PC-9 (cell line): ENCODE data around the gene ADGRL1. TPM values are rescaled to one million over a fixed set of nuclear protein-coding genes. Genes with fewer than 3 reads are reported as not detected.
A peak's percentile ranks its signal among the peaks of the same experiment; 100 is the strongest.

Source experiments
- BruUV-seq: library from RNA; stranded (reverse); fragments of 400-500 nt; replicated peaks from 2 replicates; lab custom pipeline; 2021; lab: Mats Ljungman, UMichigan
- CTCF ChIA-PET: fragments of 300-600 bp; sonication (Branson Sonifier 250); formaldehyde crosslinking; loops from one replicate; lab custom pipeline; 2022; ENCODE audit warnings: antibody characterized with exemption; lab: Charles Lee
- POLR2A ChIA-PET: fragments of 300-600 bp; sonication (Branson Sonifier 250); formaldehyde crosslinking; loops from one replicate; lab custom pipeline; 2022; ENCODE audit warnings: antibody characterized with exemption; ENCODE audit not compliant: unreplicated experiment; lab: Charles Lee
- DNase-seq, 2 experiments: peaks; one replicate each; pipeline versions ENCODE4 v3.0.0 to v3.0.0-alpha.2; 2015 to 2022; ENCODE audit warnings: mixed read lengths in 1 of 2
- H2AFZ ChIP-seq: fragments of 200-600 bp; sonication (generic); 2 replicates; pipeline ENCODE4 v1.8.1; 2017; ENCODE audit warnings: antibody characterized with exemption
- H3F3A ChIP-seq: fragments of 200-600 bp; sonication (generic); 2 replicates; pipeline ENCODE4 v1.8.1; 2017; ENCODE audit warnings: antibody characterized with exemption, mild to moderate bottlenecking, low read depth; ENCODE audit not compliant: insufficient read depth
- H3K27ac ChIP-seq: fragments of 200-600 bp; sonication (generic); 2 replicates; pipeline ENCODE4 v1.6.1; 2016; ENCODE audit warnings: mixed run types
- H3K27me3 ChIP-seq: fragments of 200-600 bp; sonication (generic); 2 replicates; pipeline ENCODE4 v1.6.1; 2016; ENCODE audit warnings: low read depth, mixed run types; ENCODE audit not compliant: insufficient read depth
- H3K36me3 ChIP-seq: fragments of 200-600 bp; sonication (generic); 2 replicates; pipeline ENCODE4 v1.6.1; 2016; ENCODE audit warnings: low read depth, mixed run types
- H3K4me1 ChIP-seq: fragments of 200-600 bp; sonication (generic); replicated peaks from 2 replicates; pipeline ENCODE4 v1.6.1; 2016; ENCODE audit warnings: mixed run types; ENCODE audit not compliant: insufficient read depth
- H3K4me2 ChIP-seq: fragments of 200-600 bp; sonication (generic); 2 replicates; pipeline ENCODE4 v1.6.1; 2017; ENCODE audit warnings: mixed run types
- H3K4me3 ChIP-seq: fragments of 200-600 bp; sonication (generic); 2 replicates; pipeline ENCODE4 v1.6.1; 2016; ENCODE audit warnings: mixed run types
- H3K79me2 ChIP-seq: fragments of 200-600 bp; sonication (generic); 2 replicates; pipeline ENCODE4 v1.6.1; 2017; ENCODE audit warnings: low read depth, mixed run types
- H3K9me2 ChIP-seq: fragments of 200-600 bp; sonication (generic); 2 replicates; pipeline ENCODE4 v1.8.1; 2017; ENCODE audit warnings: mild to moderate bottlenecking; ENCODE audit not compliant: insufficient read depth
- H3K9me3 ChIP-seq: fragments of 200-600 bp; sonication (generic); 2 replicates; pipeline ENCODE4 v1.8.1; 2016; ENCODE audit warnings: low read depth; ENCODE audit not compliant: insufficient read depth
- H4K20me1 ChIP-seq: fragments of 200-600 bp; sonication (generic); 2 replicates; pipeline ENCODE4 v1.8.1; 2017; ENCODE audit not compliant: insufficient read depth
- CTCF ChIP-seq: fragments of 200-600 bp; sonication (generic); conservative IDR thresholded peaks from 2 replicates; pipeline ENCODE4 v1.6.1; 2017; ENCODE audit warnings: mixed run types, antibody characterized with exemption, mild to moderate bottlenecking, moderate library complexity
- EZH2 ChIP-seq: fragments of 200-600 bp; sonication (generic); IDR thresholded peaks from 2 replicates; pipeline ENCODE4 v1.8.0; 2017; ENCODE audit warnings: antibody characterized with exemption, low read depth
- intact Hi-C: fragments of 100-400 bp; cut with micrococcal nuclease; formaldehyde crosslinking; loops from one replicate; pipeline ENCODE4 v1.10.0; 2022; ENCODE audit not compliant: unreplicated experiment
- total RNA-seq: library from RNA; stranded (reverse); gene quantifications from 2 replicates; pipeline ENCODE4 v1.2.3, GENCODE V29; 2021

Gene ADGRL1
- total RNA-seq, 1 experiment from 2014 or later, result 31.5 TPM

GRCh38 chr19:14102756-14103155, 103.2 kb downstream of the ADGRL1 start:
- Histone ChIP-seq H3K4me1 (peaks cover 14% of the 10 kb centered on the region), H3K79me2 (no peaks in the 10 kb centered on the region), H3K27ac (peak overlapping the region; percentile 20; the same call in 1 of the 2 replicates), H4K20me1 (no peaks in the 10 kb centered on the region), H3K27me3 (no peaks in the 10 kb centered on the region), H3K9me2 (no peaks in the 10 kb centered on the region), H3K4me2 (no peak overlapping the region), H3K36me3 (peaks cover 4% of the 10 kb centered on the region; the same call in 1 of the 2 replicates), H3F3A (peaks cover 39% of the 10 kb centered on the region; the same call in 1 of the 2 replicates), H2AFZ (no peak overlapping the region), H3K4me3 (no peak overlapping the region), H3K9me3 (no peaks in the 10 kb centered on the region)
- TF ChIP-seq CTCF, result no peak
- TF ChIP-seq EZH2, result no peak
- POLR2A ChIA-PET, result no interaction called here
- intact Hi-C loops, result no loop called here
- no peak for DNase-seq
- BruUV-seq, result no TSS peak
- CTCF ChIA-PET, result no interaction called here

- Histone ChIP-seq H2AFZ (no peak overlapping the region), H3K36me3 (peaks cover 4% of the 10 kb centered on the region; the same call in 1 of the 2 replicates), H3K4me3 (no peak overlapping the region), H4K20me1 (no peaks in the 10 kb centered on the region), H3K9me2 (no peaks in the 10 kb centered on the region), H3K4me1 (peaks cover 14% of the 10 kb centered on the region), H3K4me2 (peak overlapping the region; percentile 32), H3F3A (peaks cover 39% of the 10 kb centered on the region; the same call in 1 of the 2 replicates), H3K79me2 (no peaks in the 10 kb centered on the region), H3K27ac (peak overlapping the region; percentile 20; the same call in 1 of the 2 replicates), H3K9me3 (no peaks in the 10 kb centered on the region), H3K27me3 (no peaks in the 10 kb centered on the region)
- intact Hi-C loops, result no loop called here
- ChIA-PET CTCF (interaction anchor here (0.6 kb wide), 1 partner anchor 13 kb away, joined by 3 read pairs; no protein-coding TSS in a partner anchor), POLR2A (no interaction called here)
- BruUV-seq, result no TSS peak
- peak; percentile 51 to 87 for DNase-seq
- no peak for TF ChIP-seq EZH2
- TF ChIP-seq CTCF, result no peak
Measured at GRCh38 chr19:14102102-14102696, 103.8 kb downstream of the ADGRL1 start.

GRCh38 chr19:14101003-14101545, 104.9 kb downstream of the ADGRL1 start:
- Histone ChIP-seq H2AFZ (no peak overlapping the region), H3K4me1 (peaks cover 14% of the 10 kb centered on the region), H3K9me2 (no peaks in the 10 kb centered on the region), H3F3A (peaks cover 45% of the 10 kb centered on the region; the same call in 1 of the 2 replicates), H3K4me3 (no peak overlapping the region), H3K4me2 (no peak overlapping the region), H3K79me2 (no peaks in the 10 kb centered on the region), H4K20me1 (no peaks in the 10 kb centered on the region), H3K9me3 (no peaks in the 10 kb centered on the region), H3K36me3 (peaks cover 4% of the 10 kb centered on the region; the same call in 1 of the 2 replicates), H3K27me3 (no peaks in the 10 kb centered on the region), H3K27ac (no peak overlapping the region)
- DNase-seq, result no peak
- intact Hi-C loops, result no loop called here
- POLR2A ChIA-PET, result no interaction called here
- TF ChIP-seq CTCF, result no peak
- TF ChIP-seq EZH2, result no peak
- CTCF ChIA-PET, result no interaction called here
- BruUV-seq, result no TSS peak

Other genes starting within 250 kb of the ADGRL1 start
- gene RFX1, start 199.8 kb downstream of the ADGRL1 start, total RNA-seq, result 20.6 and 25.5 TPM in 2 replicates
- not detected in 2 replicates for gene RLN3, start 178.0 kb downstream of the ADGRL1 start, total RNA-seq
- gene IL27RA, start 174.4 kb downstream of the ADGRL1 start, total RNA-seq, result 7.8 and 11.9 TPM in 2 replicates
- 25.0 and 28.8 TPM in 2 replicates for gene PALM3, start 144.1 kb downstream of the ADGRL1 start, total RNA-seq
- 6.7 and 10.5 TPM in 2 replicates for gene MISP3, start 133.4 kb downstream of the ADGRL1 start, total RNA-seq
- gene C19orf67, start 120.4 kb downstream of the ADGRL1 start, total RNA-seq, result not detected in 2 replicates
- gene SAMD1, start 115.4 kb downstream of the ADGRL1 start, total RNA-seq, result 50.3 and 54.7 TPM in 2 replicates
- 62.0 and 82.8 TPM in 2 replicates for gene PRKACA, start 88.4 kb downstream of the ADGRL1 start, total RNA-seq
- 67.4 and 71.2 TPM in 2 replicates for gene ASF1B, start 69.6 kb downstream of the ADGRL1 start, total RNA-seq
- 61.1 and 68.2 TPM in 2 replicates for gene ADGRE5, start 175.3 kb upstream of the ADGRL1 start, total RNA-seq
- gene DDX39A, start 213.2 kb upstream of the ADGRL1 start, total RNA-seq, result 66.5 and 67.4 TPM in 2 replicates
- gene PKN1, start 227.1 kb upstream of the ADGRL1 start, total RNA-seq, result 257 and 417 TPM in 2 replicates